ENCODE results near the gene SIN3A.

- TF ChIP-seq NFE2L2 (IDR thresholded peaks at IDR 0.05; ENCODE audit: low read depth, low read length) = no peak
- TF ChIP-seq CTCF (conservative IDR thresholded peaks at IDR 0.05; ENCODE audit: low read depth, low read length) = no peak
- TF ChIP-seq MAFK (IDR thresholded peaks at IDR 0.05; ENCODE audit: low read depth, low read length) = no peak
- no peak for TF ChIP-seq RAD21 (IDR thresholded peaks at IDR 0.05; ENCODE audit: low read length)
- TF ChIP-seq RCOR1 (IDR thresholded peaks at IDR 0.05; ENCODE audit: insufficient replicate concordance, low read length) = no peak
- TF ChIP-seq MAZ (IDR thresholded peaks at IDR 0.05; ENCODE audit: borderline replicate concordance, low read depth, low read length) = no peak
- TF ChIP-seq POLR2A (IDR thresholded peaks at IDR 0.05; ENCODE audit: low read depth, low read length) = no peak
- TF ChIP-seq, protein P1, sequence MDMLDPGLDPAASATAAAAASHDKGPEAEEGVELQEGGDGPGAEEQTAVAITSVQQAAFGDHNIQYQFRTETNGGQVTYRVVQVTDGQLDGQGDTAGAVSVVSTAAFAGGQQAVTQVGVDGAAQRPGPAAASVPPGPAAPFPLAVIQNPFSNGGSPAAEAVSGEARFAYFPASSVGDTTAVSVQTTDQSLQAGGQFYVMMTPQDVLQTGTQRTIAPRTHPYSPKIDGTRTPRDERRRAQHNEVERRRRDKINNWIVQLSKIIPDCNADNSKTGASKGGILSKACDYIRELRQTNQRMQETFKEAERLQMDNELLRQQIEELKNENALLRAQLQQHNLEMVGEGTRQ (IDR thresholded peaks at IDR 0.05; ENCODE audit: low read depth, low read length) = no peak
These were observed 80.0 kb downstream of the SIN3A start for GRCh38 chr15:75371486-75371885.

All from IMR-90 (cell line).